GM10248 (cell line): ENCODE data around the gene MED10.

Source experiments
- CTCF ChIA-PET: fragments of 300-600 bp; sonication (Branson Sonifier 250); formaldehyde crosslinking; extraction: SDS; loops from one replicate; lab custom pipeline; 2021; ENCODE audit warnings: antibody characterized with exemption; lab: Yijun Ruan, JAX
- POLR2A ChIA-PET: fragments of 350-650 bp; sonication (Branson Sonifier 250); formaldehyde crosslinking; extraction: SDS; loops from one replicate; lab custom pipeline; 2020; ENCODE audit warnings: antibody characterized with exemption; lab: Yijun Ruan, JAX
- DNase-seq: peaks from one replicate; pipeline ENCODE4 v3.0.0; 2012; ENCODE audit errors: extremely low spot score
- CTCF ChIP-seq: IDR thresholded peaks from 2 replicates; pipeline ENCODE4 v1.5.1; 2012; ENCODE audit warnings: mild to moderate bottlenecking, low read depth; ENCODE audit errors: extremely low read depth, missing control alignments, control extremely low read depth

The MED10 gene

GRCh38 chr5:6379246-6379645, 899 bp upstream of the MED10 start:
- no peak for DNase-seq
- POLR2A ChIA-PET = no interaction called here
- TF ChIP-seq CTCF = no peak
- CTCF ChIA-PET = interaction anchor here (4.0 kb wide), 1 partner anchor 12 kb away, joined by 18 read pairs; no protein-coding TSS in a partner anchor

GRCh38 chr5:6378766-6379103, 388 bp upstream of the MED10 start:
- ChIA-PET CTCF (interaction anchor here (4.0 kb wide), 1 partner anchor 11 kb away, joined by 18 read pairs; no protein-coding TSS in a partner anchor), POLR2A (interaction anchor here (1.1 kb wide), 1 partner anchor 11 kb away, joined by 4 read pairs; no protein-coding TSS in a partner anchor)
- DNase-seq = no peak
- TF ChIP-seq CTCF = no peak

GRCh38 chr5:6377582-6377904, 804 bp downstream of the MED10 start:
- CTCF ChIA-PET = interaction anchor here (1.8 to 4.0 kb wide), 2 partner anchors 10 to 57 kb away, joined by 4 to 18 read pairs; no protein-coding TSS in a partner anchor

GRCh38 chr5:6376974-6377520, 1.3 kb downstream of the MED10 start:
- no peak for DNase-seq
- TF ChIP-seq CTCF = no peak
- CTCF ChIA-PET = interaction anchor here (1.0 to 4.0 kb wide), 3 partner anchors 10 to 368 kb away, joined by 4 to 18 read pairs (median 4); no protein-coding TSS in a partner anchor
- POLR2A ChIA-PET = no interaction called here

More at GRCh38 chr5:6377582-6377904, 804 bp downstream of the MED10 start:
- DNase-seq = no peak
- POLR2A ChIA-PET = no interaction called here
- no peak for TF ChIP-seq CTCF

- no peak for TF ChIP-seq CTCF
- no peak for DNase-seq
- POLR2A ChIA-PET = no interaction called here
- CTCF ChIA-PET = interaction anchor here (1.1 kb wide), 1 partner anchor 19 kb away, joined by 3 read pairs; no protein-coding TSS in a partner anchor
These were observed 5.1 kb downstream of the MED10 start for GRCh38 chr5:6373081-6373846.

GRCh38 chr5:6372251-6373080, 5.9 kb downstream of the MED10 start:
- no peak for TF ChIP-seq CTCF
- POLR2A ChIA-PET = no interaction called here
- no peak for DNase-seq
- CTCF ChIA-PET = interaction anchor here (1.1 kb wide), 1 partner anchor 18 kb away, joined by 3 read pairs; no protein-coding TSS in a partner anchor
